IMR-90 (cell line): ENCODE results near the gene TSC2.
"Not testable (repeated sequence)": the region's sequence is repeated elsewhere in the genome, so short reads cannot be mapped to it uniquely, and the experiment has no call there.

Experiments
- CEBPB ChIP-seq: IDR thresholded peaks from 2 replicates; pipeline ENCODE4 v1.6.1; 2012; ENCODE audit warnings: low read depth, low read length, improper control_type of control experiment
- CHD1 ChIP-seq: IDR thresholded peaks from 2 replicates; pipeline ENCODE4 v1.6.1; 2012; ENCODE audit warnings: low read depth, low read length, improper control_type of control experiment
- FOS ChIP-seq: fragments of 150-350 bp; IDR thresholded peaks from 2 replicates; pipeline ENCODE4 v1.6.1; 2016; ENCODE audit warnings: low read depth, low read length
- POLR2A ChIP-seq: IDR thresholded peaks from 2 replicates; pipeline ENCODE4 v1.6.1; 2012; ENCODE audit warnings: mild to moderate bottlenecking, low read depth, low read length
- RAD21 ChIP-seq: IDR thresholded peaks from 2 replicates; pipeline ENCODE4 v1.6.1; 2012; ENCODE audit warnings: low read length, improper control_type of control experiment
- RFX5 ChIP-seq: IDR thresholded peaks from 2 replicates; pipeline ENCODE4 v1.8.0; 2012; ENCODE audit warnings: low read depth, mild to moderate bottlenecking, low read length, moderate library complexity
- TF ChIP-seq, protein P1 (sequence below): conservative IDR thresholded peaks from 2 replicates; pipeline ENCODE4 v1.5.1; 2012; ENCODE audit warnings: mild to moderate bottlenecking, low read depth, low read length, improper control_type of control experiment

DNA sequence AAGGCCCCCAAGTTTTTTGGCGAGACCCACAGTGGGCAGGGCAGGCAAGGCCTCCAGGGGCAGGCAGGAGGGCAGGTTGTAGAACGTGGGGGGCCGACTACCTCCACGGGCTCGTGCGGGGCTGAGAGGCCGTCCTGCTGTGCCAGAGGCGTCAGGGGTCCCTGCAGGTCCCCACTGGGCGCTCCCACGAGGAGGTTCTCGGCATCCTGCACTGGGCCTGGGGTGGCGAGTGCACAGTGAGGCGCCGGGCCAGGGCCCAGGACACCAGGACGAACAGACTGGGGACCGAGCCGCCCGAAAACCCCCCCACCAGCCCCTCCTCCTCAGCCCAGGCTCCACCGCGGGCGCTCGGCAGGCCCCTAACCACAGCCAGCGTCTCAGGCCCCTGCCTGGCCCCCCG is 68.6 kb downstream of the TSC2 start:
- not testable (repeated sequence) for TF ChIP-seq POLR2A, RFX5, CEBPB, FOS, RAD21, CHD1
- TF ChIP-seq, protein P1, sequence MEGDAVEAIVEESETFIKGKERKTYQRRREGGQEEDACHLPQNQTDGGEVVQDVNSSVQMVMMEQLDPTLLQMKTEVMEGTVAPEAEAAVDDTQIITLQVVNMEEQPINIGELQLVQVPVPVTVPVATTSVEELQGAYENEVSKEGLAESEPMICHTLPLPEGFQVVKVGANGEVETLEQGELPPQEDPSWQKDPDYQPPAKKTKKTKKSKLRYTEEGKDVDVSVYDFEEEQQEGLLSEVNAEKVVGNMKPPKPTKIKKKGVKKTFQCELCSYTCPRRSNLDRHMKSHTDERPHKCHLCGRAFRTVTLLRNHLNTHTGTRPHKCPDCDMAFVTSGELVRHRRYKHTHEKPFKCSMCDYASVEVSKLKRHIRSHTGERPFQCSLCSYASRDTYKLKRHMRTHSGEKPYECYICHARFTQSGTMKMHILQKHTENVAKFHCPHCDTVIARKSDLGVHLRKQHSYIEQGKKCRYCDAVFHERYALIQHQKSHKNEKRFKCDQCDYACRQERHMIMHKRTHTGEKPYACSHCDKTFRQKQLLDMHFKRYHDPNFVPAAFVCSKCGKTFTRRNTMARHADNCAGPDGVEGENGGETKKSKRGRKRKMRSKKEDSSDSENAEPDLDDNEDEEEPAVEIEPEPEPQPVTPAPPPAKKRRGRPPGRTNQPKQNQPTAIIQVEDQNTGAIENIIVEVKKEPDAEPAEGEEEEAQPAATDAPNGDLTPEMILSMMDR = not testable (repeated sequence)
